Ishikawa (cell line): ENCODE measurements around the gene CYP20A1.

Source experiments
- CEBPB ChIP-seq: IDR thresholded peaks from 2 replicates; pipeline ENCODE4 v1.6.1; 2012
- EGR1 ChIP-seq: IDR thresholded peaks from 2 replicates; pipeline ENCODE4 v1.6.1; 2012
- RAD21 ChIP-seq: IDR thresholded peaks from 2 replicates; pipeline ENCODE4 v1.6.1; 2012; ENCODE audit warnings: low read depth
- TCF12 ChIP-seq: IDR thresholded peaks from 2 replicates; pipeline ENCODE4 v1.6.1; 2012; ENCODE audit warnings: low read depth
- TF ChIP-seq, protein P1 (sequence below): IDR thresholded peaks from 2 replicates; pipeline ENCODE4 v1.6.1; 2012; ENCODE audit warnings: low read depth, mild to moderate bottlenecking

DNA sequence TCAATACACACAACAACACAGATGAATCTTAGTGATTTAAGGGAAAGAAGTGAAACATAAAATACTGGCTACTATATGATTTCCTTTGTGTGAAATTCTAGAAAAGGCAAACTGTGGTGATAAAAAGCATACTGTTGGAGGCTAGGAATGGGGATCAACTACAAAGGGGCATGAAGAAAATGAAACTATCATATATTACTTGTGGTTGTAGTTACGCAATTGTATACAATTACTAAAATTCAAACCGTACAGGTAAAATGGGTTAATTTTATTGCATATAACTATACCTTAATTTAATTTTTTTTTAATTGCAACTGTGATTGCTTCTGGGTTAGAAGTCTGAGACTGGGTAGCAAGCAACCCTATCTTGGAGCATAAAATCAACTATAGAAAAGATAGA, 47.7 kb downstream of the CYP20A1 start:
- TF ChIP-seq RAD21 (no peak), TCF12 (no peak), CEBPB (no peak), EGR1 (no peak)
- TF ChIP-seq, protein P1, sequence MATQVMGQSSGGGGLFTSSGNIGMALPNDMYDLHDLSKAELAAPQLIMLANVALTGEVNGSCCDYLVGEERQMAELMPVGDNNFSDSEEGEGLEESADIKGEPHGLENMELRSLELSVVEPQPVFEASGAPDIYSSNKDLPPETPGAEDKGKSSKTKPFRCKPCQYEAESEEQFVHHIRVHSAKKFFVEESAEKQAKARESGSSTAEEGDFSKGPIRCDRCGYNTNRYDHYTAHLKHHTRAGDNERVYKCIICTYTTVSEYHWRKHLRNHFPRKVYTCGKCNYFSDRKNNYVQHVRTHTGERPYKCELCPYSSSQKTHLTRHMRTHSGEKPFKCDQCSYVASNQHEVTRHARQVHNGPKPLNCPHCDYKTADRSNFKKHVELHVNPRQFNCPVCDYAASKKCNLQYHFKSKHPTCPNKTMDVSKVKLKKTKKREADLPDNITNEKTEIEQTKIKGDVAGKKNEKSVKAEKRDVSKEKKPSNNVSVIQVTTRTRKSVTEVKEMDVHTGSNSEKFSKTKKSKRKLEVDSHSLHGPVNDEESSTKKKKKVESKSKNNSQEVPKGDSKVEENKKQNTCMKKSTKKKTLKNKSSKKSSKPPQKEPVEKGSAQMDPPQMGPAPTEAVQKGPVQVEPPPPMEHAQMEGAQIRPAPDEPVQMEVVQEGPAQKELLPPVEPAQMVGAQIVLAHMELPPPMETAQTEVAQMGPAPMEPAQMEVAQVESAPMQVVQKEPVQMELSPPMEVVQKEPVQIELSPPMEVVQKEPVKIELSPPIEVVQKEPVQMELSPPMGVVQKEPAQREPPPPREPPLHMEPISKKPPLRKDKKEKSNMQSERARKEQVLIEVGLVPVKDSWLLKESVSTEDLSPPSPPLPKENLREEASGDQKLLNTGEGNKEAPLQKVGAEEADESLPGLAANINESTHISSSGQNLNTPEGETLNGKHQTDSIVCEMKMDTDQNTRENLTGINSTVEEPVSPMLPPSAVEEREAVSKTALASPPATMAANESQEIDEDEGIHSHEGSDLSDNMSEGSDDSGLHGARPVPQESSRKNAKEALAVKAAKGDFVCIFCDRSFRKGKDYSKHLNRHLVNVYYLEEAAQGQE, result no peak
